ENCODE results near the gene EFNA5.

Gene EFNA5

DNA sequence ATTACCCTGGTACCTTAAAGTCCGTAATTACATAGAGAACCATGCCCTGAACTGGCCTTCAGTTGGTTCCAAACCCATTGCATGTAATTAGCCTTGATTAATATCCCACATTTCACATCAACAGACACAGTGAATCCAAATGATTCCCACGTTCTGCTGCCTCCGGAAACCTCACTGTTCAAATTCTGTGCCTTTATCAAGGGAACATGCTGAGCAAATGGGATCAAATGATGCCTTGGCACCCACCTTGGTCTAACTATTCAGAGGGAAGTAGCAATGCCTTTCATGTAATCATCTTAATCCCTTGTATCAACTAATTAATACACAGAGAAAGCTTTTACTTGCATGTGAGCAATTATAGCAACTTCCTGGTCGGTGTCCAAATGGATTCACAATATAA is 100.6 kb downstream of the EFNA5 start:
- no peak overlapping the region for H3K27ac ChIP-seq (ENCODE audit: low read length)
- H3K36me3 ChIP-seq (ENCODE audit: control insufficient read depth in 2 of 2, insufficient read depth in 2 of 2, low read length in 2 of 2): no peaks in the 10 kb centered on the region
- no peaks in the 10 kb centered on the region for H3K9me3 ChIP-seq (ENCODE audit: control insufficient read depth in 2 of 2, low read length in 2 of 2)
- H3K27me3 ChIP-seq (ENCODE audit: control insufficient read depth in 1 of 2, insufficient read depth in 2 of 2, low read length in 2 of 2): no peaks in the 10 kb centered on the region
- H3K9ac ChIP-seq (ENCODE audit: low read length in 2 of 2): no peak overlapping the region
- no peak overlapping the region for H3K4me3 ChIP-seq (ENCODE audit: low read length in 2 of 2)
- H3K4me1 ChIP-seq (ENCODE audit: control insufficient read depth, insufficient read depth, low read length): no peaks in the 10 kb centered on the region

DNA sequence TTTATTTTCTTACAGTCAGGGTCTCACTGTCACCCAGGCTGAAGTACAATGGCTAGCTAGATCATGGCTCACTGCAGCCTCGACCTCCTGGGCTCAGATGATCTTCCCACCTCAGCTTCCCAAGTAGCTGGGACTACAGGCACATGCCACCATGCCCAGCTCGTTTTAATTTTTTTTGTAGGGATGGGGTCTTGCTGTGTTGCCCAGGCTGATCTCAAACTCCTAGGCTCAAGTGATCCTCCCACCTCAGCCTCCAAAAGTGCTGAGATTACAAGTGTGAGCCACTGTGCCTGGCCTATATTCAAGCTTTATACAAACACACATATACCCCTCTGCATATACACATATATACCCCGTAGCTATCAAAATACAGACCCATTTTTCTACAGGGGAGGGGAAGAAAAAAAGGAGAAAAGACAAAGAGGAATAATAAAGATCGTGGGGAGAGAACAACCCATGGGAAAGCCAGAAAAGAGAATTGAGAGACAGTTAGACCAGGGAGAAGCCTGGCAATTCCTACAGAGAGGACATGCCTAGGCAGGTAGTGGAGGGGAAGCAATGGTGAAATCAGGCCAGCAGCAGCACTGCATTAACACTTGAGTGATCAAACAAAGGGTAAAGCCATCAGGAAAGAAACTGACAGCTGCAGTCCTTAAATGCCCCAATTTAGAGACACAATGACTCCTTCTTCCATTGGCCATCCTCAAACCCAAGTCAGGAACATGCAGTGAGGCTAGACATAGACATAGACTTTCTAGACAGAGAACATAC is 102.7 kb downstream of the EFNA5 start:
- Histone ChIP-seq H3K27me3 (ENCODE audit: control insufficient read depth in 1 of 2, insufficient read depth in 2 of 2, low read length in 2 of 2) (no peaks in the 10 kb centered on the region), H3K27ac (ENCODE audit: low read length) (no peak overlapping the region), H3K9me3 (ENCODE audit: control insufficient read depth in 2 of 2, low read length in 2 of 2) (no peaks in the 10 kb centered on the region), H3K9ac (ENCODE audit: low read length in 2 of 2) (no peak overlapping the region), H3K4me1 (ENCODE audit: control insufficient read depth, insufficient read depth, low read length) (no peaks in the 10 kb centered on the region), H3K4me3 (ENCODE audit: low read length in 2 of 2) (no peak overlapping the region), H3K36me3 (ENCODE audit: control insufficient read depth in 2 of 2, insufficient read depth in 2 of 2, low read length in 2 of 2) (no peaks in the 10 kb centered on the region)

DNA sequence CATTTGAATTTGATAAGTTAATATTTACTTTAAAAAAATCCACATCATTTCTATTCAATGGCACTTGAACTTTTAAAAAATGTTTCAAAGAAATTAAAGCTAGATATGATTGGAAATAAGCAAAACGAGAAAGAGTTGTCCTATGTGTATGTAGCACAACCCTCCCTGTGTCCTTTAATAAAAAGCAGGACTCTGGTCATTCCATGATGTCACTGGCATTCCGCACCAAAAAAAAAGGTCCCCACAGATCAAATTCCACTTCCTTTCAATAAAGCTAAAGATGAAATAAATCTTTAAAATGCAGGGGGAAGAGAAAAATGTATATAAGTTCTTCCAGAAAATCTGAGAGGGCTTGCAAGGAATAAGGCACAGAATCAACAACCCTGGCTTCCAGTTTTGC is 103.8 kb downstream of the EFNA5 start:
- Histone ChIP-seq H3K9me3 (ENCODE audit: control insufficient read depth in 2 of 2, low read length in 2 of 2) (no peaks in the 10 kb centered on the region), H3K27ac (ENCODE audit: low read length) (no peak overlapping the region)

DNA sequence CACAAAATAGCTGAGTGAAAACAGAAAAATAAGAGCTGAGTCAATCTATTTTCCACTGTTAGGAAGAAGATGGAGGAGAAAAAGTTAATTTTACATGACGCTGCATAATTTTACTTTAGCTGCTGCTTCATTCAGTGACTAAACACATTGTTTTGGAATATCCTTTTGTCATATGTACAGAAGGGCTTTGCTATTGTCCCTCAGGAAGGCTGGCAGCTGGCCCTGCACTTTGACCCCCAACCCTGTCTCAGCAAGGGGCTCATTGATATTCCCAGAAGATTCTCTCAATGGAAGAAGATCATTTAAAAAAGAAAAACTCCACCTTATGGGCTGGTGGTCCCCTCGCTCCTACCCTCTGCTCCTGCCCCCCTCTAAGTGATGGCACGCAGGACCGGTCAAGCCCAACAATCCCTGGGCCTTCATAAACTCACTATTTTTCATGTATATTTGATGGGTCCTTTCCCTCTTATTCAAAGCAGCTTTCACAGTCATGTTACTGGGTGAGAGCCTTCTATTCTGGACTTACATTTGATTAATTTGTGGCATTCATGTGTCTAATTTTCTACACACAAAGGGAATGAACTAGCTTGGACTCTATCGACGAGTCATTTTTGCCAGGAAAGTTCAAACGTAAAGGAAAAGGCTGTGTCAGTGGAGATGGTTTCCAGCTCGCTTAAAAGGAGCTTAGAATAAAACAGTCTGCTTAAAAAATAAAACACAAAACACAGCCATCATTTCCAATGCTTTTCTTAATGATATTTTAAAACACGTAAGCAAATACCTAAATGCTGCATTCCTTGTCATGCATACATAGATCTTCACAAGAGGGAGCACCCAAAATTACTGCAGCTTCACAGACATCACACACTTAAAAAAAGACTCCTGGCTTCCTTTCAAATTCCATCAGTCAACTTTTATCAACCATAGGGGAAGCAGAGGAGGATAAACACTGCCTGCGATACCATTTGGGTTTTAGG is 104.7 kb downstream of the EFNA5 start:
- Histone ChIP-seq H3K36me3 (ENCODE audit: control insufficient read depth in 2 of 2, insufficient read depth in 2 of 2, low read length in 2 of 2) (no peaks in the 10 kb centered on the region), H3K4me1 (ENCODE audit: control insufficient read depth, insufficient read depth, low read length) (no peaks in the 10 kb centered on the region), H3K4me3 (ENCODE audit: low read length in 2 of 2) (no peak overlapping the region), H3K27ac (ENCODE audit: low read length) (no peak overlapping the region), H3K9me3 (ENCODE audit: control insufficient read depth in 2 of 2, low read length in 2 of 2) (no peaks in the 10 kb centered on the region), H3K9ac (ENCODE audit: low read length in 2 of 2) (no peak overlapping the region), H3K27me3 (ENCODE audit: control insufficient read depth in 1 of 2, insufficient read depth in 2 of 2, low read length in 2 of 2) (no peaks in the 10 kb centered on the region)

More for the DNA sequence above, 103.8 kb downstream of the EFNA5 start:
- H3K4me1 ChIP-seq (ENCODE audit: control insufficient read depth, insufficient read depth, low read length): no peaks in the 10 kb centered on the region
- no peak overlapping the region for H3K9ac ChIP-seq (ENCODE audit: low read length in 2 of 2)
- H3K36me3 ChIP-seq (ENCODE audit: control insufficient read depth in 2 of 2, insufficient read depth in 2 of 2, low read length in 2 of 2): no peaks in the 10 kb centered on the region
- H3K4me3 ChIP-seq (ENCODE audit: low read length in 2 of 2): no peak overlapping the region
- H3K27me3 ChIP-seq (ENCODE audit: control insufficient read depth in 1 of 2, insufficient read depth in 2 of 2, low read length in 2 of 2): no peaks in the 10 kb centered on the region

DNA sequence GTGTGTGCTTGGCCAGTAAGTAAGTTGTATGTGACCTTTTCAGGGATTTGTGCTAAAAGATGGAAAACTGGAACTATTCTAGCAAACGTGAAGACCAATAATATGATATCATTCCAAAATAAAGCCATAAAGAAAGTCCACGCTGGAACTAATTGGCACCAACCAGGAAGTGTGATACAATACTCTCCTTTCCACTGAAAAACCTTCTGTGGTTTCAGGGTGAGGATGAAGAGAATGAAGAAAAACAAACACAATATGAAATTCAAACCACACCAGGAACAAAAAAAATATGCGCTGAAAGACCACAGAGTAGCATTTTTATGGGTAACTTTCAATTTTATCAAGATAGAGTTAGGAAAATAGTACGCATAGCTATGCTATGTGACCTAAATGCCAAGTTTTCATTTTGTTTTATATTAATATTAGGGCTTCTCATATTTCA is 105.8 kb downstream of the EFNA5 start:
- Histone ChIP-seq H3K27me3 (ENCODE audit: control insufficient read depth in 1 of 2, insufficient read depth in 2 of 2, low read length in 2 of 2) (no peaks in the 10 kb centered on the region), H3K36me3 (ENCODE audit: control insufficient read depth in 2 of 2, insufficient read depth in 2 of 2, low read length in 2 of 2) (no peaks in the 10 kb centered on the region), H3K9me3 (ENCODE audit: control insufficient read depth in 2 of 2, low read length in 2 of 2) (no peaks in the 10 kb centered on the region), H3K4me3 (ENCODE audit: low read length in 2 of 2) (no peak overlapping the region), H3K4me1 (ENCODE audit: control insufficient read depth, insufficient read depth, low read length) (no peaks in the 10 kb centered on the region), H3K27ac (ENCODE audit: low read length) (no peak overlapping the region), H3K9ac (ENCODE audit: low read length in 2 of 2) (no peak overlapping the region)

DNA sequence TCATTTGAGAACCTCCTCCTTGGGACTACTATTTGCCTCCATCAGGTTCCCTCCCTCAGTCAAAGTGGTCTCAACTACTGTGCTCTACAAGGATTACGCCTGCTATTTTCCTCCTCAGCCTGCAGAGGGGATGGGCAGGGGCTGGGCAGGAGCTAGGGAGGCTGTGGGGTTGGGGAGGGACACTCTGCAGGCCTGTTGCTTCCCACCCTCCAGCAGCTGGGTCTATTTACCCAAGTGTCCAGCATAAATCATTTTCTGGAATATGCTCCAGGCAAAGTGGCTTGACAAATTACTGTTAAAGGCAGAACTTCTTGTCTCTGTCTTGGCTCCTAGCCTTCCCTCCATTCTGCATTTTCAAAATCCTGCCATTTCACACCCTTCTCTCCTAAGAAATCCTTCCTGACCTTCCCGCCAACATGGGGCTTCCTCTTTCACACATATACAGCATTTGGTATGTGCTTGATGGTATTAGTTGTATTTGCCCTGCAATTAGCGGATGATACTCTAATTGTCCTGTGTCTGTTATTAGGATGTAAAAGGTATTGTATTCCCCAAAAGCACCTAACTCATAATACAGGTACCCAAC is 106.7 kb downstream of the EFNA5 start:
- Histone ChIP-seq H3K4me3 (ENCODE audit: low read length in 2 of 2) (no peak overlapping the region), H3K4me1 (ENCODE audit: control insufficient read depth, insufficient read depth, low read length) (no peaks in the 10 kb centered on the region), H3K9me3 (ENCODE audit: control insufficient read depth in 2 of 2, low read length in 2 of 2) (no peaks in the 10 kb centered on the region), H3K36me3 (ENCODE audit: control insufficient read depth in 2 of 2, insufficient read depth in 2 of 2, low read length in 2 of 2) (no peaks in the 10 kb centered on the region), H3K27ac (ENCODE audit: low read length) (no peak overlapping the region), H3K27me3 (ENCODE audit: control insufficient read depth in 1 of 2, insufficient read depth in 2 of 2, low read length in 2 of 2) (no peaks in the 10 kb centered on the region), H3K9ac (ENCODE audit: low read length in 2 of 2) (no peak overlapping the region)

DNA sequence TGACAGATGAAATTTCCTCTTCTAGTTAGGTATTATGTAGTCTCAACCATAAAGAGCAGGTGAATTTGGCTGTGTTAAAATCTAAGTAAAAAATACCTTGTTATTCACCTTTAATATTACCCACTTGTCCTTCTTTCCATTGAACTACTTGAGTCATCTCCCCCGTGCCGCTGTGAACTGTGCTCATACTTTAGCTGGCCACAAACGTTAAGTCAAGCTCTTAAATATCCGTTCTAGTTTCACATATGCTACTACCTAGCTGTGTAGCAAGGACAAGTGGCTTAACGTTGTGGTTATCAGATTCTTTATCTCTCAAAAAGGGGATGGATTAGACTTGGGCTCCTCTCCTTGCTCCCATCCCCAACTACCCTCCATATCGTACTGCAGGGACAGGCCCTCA is 110.4 kb downstream of the EFNA5 start:
- H3K27me3 ChIP-seq (ENCODE audit: control insufficient read depth in 1 of 2, insufficient read depth in 2 of 2, low read length in 2 of 2): no peaks in the 10 kb centered on the region
- H3K36me3 ChIP-seq (ENCODE audit: control insufficient read depth in 2 of 2, insufficient read depth in 2 of 2, low read length in 2 of 2): no peaks in the 10 kb centered on the region
- no peak overlapping the region for H3K4me3 ChIP-seq (ENCODE audit: low read length in 2 of 2)
- no peak overlapping the region for H3K9ac ChIP-seq (ENCODE audit: low read length in 2 of 2)
- H3K9me3 ChIP-seq (ENCODE audit: control insufficient read depth in 2 of 2, low read length in 2 of 2): no peaks in the 10 kb centered on the region
- no peak overlapping the region for H3K27ac ChIP-seq (ENCODE audit: low read length)
- H3K4me1 ChIP-seq (ENCODE audit: control insufficient read depth, insufficient read depth, low read length): no peaks in the 10 kb centered on the region

DNA sequence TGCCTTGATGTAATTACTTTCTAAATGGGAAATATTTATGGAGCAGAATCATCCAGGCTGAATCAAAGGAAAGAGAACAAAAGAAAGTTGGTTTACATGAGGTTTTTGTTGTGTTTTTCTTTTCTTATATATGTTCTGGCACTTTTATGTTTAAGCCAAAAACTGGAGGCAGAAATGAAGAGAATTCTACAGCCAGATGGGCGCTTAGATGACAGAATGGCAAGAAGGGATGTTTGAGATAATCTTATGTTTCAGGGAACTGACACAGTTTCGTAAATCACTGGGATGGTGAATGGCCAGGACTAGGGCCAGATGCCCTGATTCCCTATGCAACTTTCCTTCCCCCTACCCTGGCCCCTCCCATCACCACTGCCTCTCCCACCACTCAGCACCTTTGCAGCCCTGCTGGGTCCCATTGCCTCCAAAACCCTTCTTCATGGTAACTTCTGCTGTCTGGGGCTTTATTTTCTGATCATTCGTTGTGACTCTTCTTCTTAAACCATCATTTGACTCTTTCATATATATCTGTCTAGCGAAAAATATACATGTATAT is 111.8 kb downstream of the EFNA5 start:
- Histone ChIP-seq H3K36me3 (ENCODE audit: control insufficient read depth in 2 of 2, insufficient read depth in 2 of 2, low read length in 2 of 2) (no peaks in the 10 kb centered on the region), H3K9ac (ENCODE audit: low read length in 2 of 2) (no peak overlapping the region), H3K27ac (ENCODE audit: low read length) (no peak overlapping the region), H3K4me1 (ENCODE audit: control insufficient read depth, insufficient read depth, low read length) (no peaks in the 10 kb centered on the region), H3K27me3 (ENCODE audit: control insufficient read depth in 1 of 2, insufficient read depth in 2 of 2, low read length in 2 of 2) (no peaks in the 10 kb centered on the region), H3K9me3 (ENCODE audit: control insufficient read depth in 2 of 2, low read length in 2 of 2) (no peaks in the 10 kb centered on the region), H3K4me3 (ENCODE audit: low read length in 2 of 2) (no peak overlapping the region)

DNA sequence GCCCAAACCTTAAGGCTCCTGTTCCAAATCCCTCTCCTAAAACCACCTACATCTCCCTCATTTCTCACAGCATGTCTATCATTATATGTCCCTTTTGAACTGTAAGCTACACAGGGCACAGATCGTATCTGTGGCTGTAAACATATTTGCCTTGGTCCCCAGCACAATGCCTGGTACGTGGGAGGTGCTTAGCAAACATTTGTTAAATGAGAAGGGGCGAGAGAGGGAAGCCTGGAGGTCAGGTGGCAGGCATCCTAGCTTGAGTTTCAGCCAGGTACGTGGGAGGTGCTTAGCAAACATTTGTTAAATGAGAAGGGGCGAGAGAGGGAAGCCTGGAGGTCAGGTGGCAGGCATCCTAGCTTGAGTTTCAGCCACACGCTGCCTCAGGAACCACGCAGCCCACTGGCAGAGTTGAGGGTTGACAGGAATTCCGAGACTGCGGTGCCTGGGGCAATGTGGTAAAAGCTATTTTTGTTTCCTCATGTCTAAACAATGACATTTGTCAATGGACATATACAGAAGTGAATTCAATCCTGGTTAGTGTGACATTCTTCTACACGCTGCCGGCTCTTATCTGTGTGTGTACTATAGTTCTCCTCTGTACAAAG is 113.6 kb downstream of the EFNA5 start:
- H3K27ac ChIP-seq (ENCODE audit: low read length): no peak overlapping the region
- H3K36me3 ChIP-seq (ENCODE audit: control insufficient read depth in 2 of 2, insufficient read depth in 2 of 2, low read length in 2 of 2): no peaks in the 10 kb centered on the region
- H3K27me3 ChIP-seq (ENCODE audit: control insufficient read depth in 1 of 2, insufficient read depth in 2 of 2, low read length in 2 of 2): no peaks in the 10 kb centered on the region
- no peaks in the 10 kb centered on the region for H3K9me3 ChIP-seq (ENCODE audit: control insufficient read depth in 2 of 2, low read length in 2 of 2)
- H3K4me1 ChIP-seq (ENCODE audit: control insufficient read depth, insufficient read depth, low read length): no peaks in the 10 kb centered on the region
- no peak overlapping the region for H3K4me3 ChIP-seq (ENCODE audit: low read length in 2 of 2)
- no peak overlapping the region for H3K9ac ChIP-seq (ENCODE audit: low read length in 2 of 2)

DNA sequence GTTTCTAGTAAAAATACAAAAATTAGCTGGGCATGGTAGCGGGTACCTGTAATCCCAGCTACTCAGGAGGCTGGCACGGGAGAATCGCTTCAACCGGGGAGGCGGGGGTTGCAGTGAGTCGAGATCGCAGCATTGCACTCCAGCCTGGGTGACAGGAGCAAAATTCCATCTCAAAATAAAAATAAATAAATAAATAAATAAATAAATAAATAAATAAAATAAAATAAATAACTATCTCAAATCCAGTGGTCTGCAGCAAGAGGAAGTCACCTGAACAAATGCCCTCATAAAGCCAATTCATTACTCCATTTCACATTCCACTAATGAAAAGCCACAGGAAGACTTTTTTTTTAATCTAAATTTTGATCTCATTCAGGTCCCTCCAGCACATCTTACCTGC is 114.2 kb downstream of the EFNA5 start:
- Histone ChIP-seq H3K9ac (ENCODE audit: low read length in 2 of 2) (no peak overlapping the region), H3K4me1 (ENCODE audit: control insufficient read depth, insufficient read depth, low read length) (no peaks in the 10 kb centered on the region), H3K9me3 (ENCODE audit: control insufficient read depth in 2 of 2, low read length in 2 of 2) (no peaks in the 10 kb centered on the region), H3K4me3 (ENCODE audit: low read length in 2 of 2) (no peak overlapping the region), H3K36me3 (ENCODE audit: control insufficient read depth in 2 of 2, insufficient read depth in 2 of 2, low read length in 2 of 2) (no peaks in the 10 kb centered on the region), H3K27me3 (ENCODE audit: control insufficient read depth in 1 of 2, insufficient read depth in 2 of 2, low read length in 2 of 2) (no peaks in the 10 kb centered on the region), H3K27ac (ENCODE audit: low read length) (no peak overlapping the region)
